Upper lobe of right lung (tissue), 1 donor: ENCODE results near the gene CLDN15. TPM values are rescaled to one million over a fixed set of nuclear protein-coding genes. Genes with fewer than 3 reads are reported as not detected.

Source experiments
- ATAC-seq: fragments of 200-7000 bp; cut with Tn5 transposase; one replicate; pipeline ENCODE4 v1.9.1; 2020; ENCODE audit warnings: mild to moderate bottlenecking, moderate library complexity
- DNase-seq: peaks from one replicate; pipeline ENCODE4 v3.0.0-alpha.2; 2020
- H3K27ac ChIP-seq: fragments of 200-600 bp; one replicate; pipeline ENCODE4 v1.8.0; 2022
- H3K27me3 ChIP-seq: fragments of 200-600 bp; one replicate; pipeline ENCODE4 v1.8.0; 2022; ENCODE audit warnings: mild to moderate bottlenecking
- H3K36me3 ChIP-seq: fragments of 200-600 bp; one replicate; pipeline ENCODE4 v1.8.0; 2022
- H3K4me1 ChIP-seq: fragments of 200-600 bp; one replicate; pipeline ENCODE4 v1.8.0; 2022
- H3K4me3 ChIP-seq: fragments of 200-600 bp; one replicate; pipeline ENCODE4 v1.8.0; 2022; ENCODE audit warnings: mild to moderate bottlenecking
- H3K9me3 ChIP-seq: fragments of 200-600 bp; one replicate; pipeline ENCODE4 v1.8.0; 2022
- intact Hi-C: fragments of 100-400 bp; cut with DNase I; formaldehyde crosslinking; loops from one replicate; pipeline ENCODE4 v1.11.0; 2022
- total RNA-seq: library from RNA; stranded (reverse); fragmentation: NEBNext Ultra II Directional; extraction: Animal tissue kit (Norgen Biotek cat#: 25700); gene quantifications from one replicate; pipeline ENCODE4 v1.2.1, GENCODE V29; 2021
- TF ChIP-seq, protein P1 (sequence below): fragments of 200-600 bp; IDR thresholded peaks from one replicate; pipeline ENCODE4 v1.8.0; 2022; ENCODE audit warnings: antibody characterized with exemption
- donor health status: DM: no; HTN: yes; CAD: no; lungs with severe emphysema.

CLDN15 gene
- total RNA-seq, 1 donor from 2014 or later, result 17.7 TPM

DNA sequence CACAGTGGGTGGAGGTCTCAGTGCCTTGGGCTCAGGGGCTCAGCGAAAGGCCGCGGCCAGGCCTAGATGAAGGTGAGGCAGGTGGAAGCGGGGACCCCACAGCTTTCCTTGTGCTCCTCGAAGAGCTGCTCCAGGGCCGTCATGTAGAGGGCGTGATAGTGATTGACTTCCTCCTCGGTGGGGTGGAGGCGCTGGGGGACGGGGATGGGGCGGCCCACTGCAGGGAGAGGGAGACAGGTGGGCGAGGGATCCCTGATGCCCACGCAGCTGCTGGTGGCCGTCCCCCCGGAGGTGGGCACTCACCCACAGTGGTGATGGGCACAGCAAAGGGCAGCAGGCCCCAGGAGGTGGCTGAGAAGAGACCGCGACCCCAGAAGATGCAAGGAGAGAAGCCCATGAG lies 41.7 kb downstream of the CLDN15 start:
- H3K27me3 ChIP-seq, result peaks cover 22% of the 10 kb centered on the region

DNA sequence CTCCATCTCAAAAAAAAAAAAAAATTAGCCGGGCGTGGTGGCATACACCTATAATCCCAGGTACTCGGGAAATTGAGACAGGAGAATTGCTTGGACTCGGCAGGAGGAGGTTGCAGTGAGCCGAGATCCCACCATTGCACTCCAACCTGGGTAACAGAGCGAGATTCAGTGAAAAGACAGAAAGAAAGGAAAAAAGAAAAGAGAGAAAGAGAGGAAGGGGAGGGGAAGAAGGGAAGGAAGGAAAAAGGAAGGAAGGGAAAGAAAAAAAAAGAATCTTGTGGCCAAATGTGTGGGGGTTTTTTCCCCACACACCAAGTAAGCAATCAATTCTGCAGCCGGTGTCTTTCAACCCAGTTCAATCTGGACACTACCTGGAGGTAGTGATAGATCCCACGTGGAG lies 48.5 kb downstream of the CLDN15 start:
- intact Hi-C loops, result no loop called here
- DNase-seq, result no peak
- ATAC-seq, result no peak
- no peak overlapping the region for H3K4me3 ChIP-seq
- H3K4me1 ChIP-seq, result no peaks in the 10 kb centered on the region
- no peak overlapping the region for H3K27ac ChIP-seq
- H3K9me3 ChIP-seq, result no peaks in the 10 kb centered on the region
- peaks cover 9% of the 10 kb centered on the region for H3K27me3 ChIP-seq
- no peaks in the 10 kb centered on the region for H3K36me3 ChIP-seq
- TF ChIP-seq, protein P1, sequence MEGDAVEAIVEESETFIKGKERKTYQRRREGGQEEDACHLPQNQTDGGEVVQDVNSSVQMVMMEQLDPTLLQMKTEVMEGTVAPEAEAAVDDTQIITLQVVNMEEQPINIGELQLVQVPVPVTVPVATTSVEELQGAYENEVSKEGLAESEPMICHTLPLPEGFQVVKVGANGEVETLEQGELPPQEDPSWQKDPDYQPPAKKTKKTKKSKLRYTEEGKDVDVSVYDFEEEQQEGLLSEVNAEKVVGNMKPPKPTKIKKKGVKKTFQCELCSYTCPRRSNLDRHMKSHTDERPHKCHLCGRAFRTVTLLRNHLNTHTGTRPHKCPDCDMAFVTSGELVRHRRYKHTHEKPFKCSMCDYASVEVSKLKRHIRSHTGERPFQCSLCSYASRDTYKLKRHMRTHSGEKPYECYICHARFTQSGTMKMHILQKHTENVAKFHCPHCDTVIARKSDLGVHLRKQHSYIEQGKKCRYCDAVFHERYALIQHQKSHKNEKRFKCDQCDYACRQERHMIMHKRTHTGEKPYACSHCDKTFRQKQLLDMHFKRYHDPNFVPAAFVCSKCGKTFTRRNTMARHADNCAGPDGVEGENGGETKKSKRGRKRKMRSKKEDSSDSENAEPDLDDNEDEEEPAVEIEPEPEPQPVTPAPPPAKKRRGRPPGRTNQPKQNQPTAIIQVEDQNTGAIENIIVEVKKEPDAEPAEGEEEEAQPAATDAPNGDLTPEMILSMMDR, result no peak

More for the DNA sequence above, 41.7 kb downstream of the CLDN15 start:
- intact Hi-C loops, result no loop called here
- ATAC-seq (no peak), DNase-seq (no peak)
- Histone ChIP-seq H3K4me3 (no peak overlapping the region), H3K9me3 (no peaks in the 10 kb centered on the region), H3K36me3 (no peaks in the 10 kb centered on the region), H3K4me1 (no peaks in the 10 kb centered on the region), H3K27ac (no peak overlapping the region)
- TF ChIP-seq, protein P1, result no peak

DNA sequence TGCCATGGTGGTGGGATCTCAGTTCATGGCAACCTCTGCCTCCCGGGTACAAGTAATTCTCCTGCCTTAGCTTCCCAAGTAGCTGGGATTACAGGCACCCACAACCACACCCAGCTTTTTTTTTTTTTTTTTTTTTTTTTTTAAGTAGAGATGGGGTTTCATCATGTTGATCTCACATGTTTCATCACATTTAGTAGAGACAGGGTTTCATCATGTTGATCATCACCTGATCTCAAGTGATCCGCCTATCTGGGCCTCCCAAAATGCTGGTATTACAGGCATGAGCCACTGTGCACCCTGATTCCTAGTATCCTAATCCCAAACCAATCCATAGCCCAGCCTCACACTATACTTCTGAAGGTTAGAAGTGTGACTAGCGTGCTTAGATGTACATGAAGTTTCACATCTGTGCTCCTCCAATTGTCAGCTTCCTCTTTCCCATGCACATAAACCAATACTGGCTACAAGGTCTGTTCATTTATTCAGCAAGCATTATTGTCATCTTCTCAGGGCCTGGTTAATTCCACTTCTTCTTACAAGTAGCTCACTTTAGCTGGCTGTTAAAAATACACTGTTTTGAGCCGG lies 50.7 kb downstream of the CLDN15 start:
- intact Hi-C loops, result no loop called here
- no peaks in the 10 kb centered on the region for H3K36me3 ChIP-seq

DNA sequence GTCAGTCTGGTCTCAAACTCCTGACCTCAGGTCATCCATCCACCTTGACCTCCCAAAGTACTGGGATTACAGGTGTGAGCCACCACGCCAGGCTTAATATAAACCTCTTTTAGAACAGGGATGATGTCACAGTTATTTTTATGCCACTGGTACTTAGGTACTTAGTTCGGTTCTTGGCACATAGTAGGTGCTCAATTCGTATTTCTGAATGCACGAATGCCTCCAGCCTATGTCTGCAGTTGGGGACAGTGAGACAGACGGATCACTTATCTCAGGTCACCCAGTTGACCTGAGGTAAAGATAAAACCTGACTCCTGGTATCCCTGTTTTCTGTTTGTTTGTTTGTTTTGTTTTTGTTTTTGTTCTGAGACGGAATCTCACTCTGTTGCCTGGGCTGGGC lies 51.4 kb downstream of the CLDN15 start:
- H3K27ac ChIP-seq, result no peak overlapping the region
- DNase-seq, result no peak
- intact Hi-C loops, result no loop called here
- peaks cover 16% of the 10 kb centered on the region for H3K27me3 ChIP-seq
- no peaks in the 10 kb centered on the region for H3K36me3 ChIP-seq
- no peaks in the 10 kb centered on the region for H3K9me3 ChIP-seq
- TF ChIP-seq, protein P1, result no peak
- no peaks in the 10 kb centered on the region for H3K4me1 ChIP-seq
- ATAC-seq, result no peak
- no peak overlapping the region for H3K4me3 ChIP-seq

More for the DNA sequence above, 50.7 kb downstream of the CLDN15 start:
- TF ChIP-seq, protein P1, result no peak
- Histone ChIP-seq H3K27ac (no peak overlapping the region), H3K9me3 (no peaks in the 10 kb centered on the region), H3K27me3 (peaks cover 9% of the 10 kb centered on the region), H3K4me3 (no peak overlapping the region), H3K4me1 (no peaks in the 10 kb centered on the region)
- DNase-seq, result no peak
- no peak for ATAC-seq

DNA sequence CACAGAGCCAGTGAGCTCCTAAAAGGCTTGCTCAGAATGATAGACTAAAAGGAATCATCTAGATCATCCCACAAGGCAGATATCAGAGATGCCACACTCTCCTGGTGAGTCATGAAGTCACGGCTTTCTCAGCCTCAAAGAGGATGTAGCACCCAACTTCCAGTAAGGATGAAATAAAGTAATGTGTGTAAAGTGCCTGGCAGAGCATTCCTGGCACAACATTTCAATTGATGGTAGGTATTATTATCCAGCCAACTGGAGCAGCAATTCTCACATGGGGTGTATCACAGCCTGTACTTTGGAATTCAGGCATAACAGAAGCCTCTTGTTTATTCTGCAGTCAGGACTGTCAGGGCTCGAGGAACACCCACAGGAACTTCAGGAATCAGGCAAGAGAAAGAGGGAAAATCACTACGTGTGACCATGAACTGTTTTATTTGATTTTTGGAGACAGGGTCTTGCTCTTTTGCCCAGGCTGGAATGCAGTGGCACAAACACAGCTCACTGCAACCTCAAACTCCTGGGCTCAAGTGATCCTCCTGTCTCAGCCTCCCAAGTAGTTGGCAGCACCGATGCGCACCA lies 52.3 kb downstream of the CLDN15 start:
- Histone ChIP-seq H3K4me1 (no peaks in the 10 kb centered on the region), H3K4me3 (no peak overlapping the region), H3K36me3 (no peaks in the 10 kb centered on the region), H3K9me3 (no peaks in the 10 kb centered on the region), H3K27me3 (peaks cover 25% of the 10 kb centered on the region), H3K27ac (no peak overlapping the region)
- DNase-seq (no peak), ATAC-seq (no peak)
- intact Hi-C loops, result no loop called here
- TF ChIP-seq, protein P1, result no peak

Other genes starting within 250 kb of the CLDN15 start
- not detected for gene MUC17, start 217.7 kb downstream of the CLDN15 start, total RNA-seq
- 60.9 TPM for gene TRIM56, start 152.3 kb downstream of the CLDN15 start, total RNA-seq
- 13.7 TPM for gene SERPINE1, start 110.7 kb downstream of the CLDN15 start, total RNA-seq
- 24.0 TPM for gene AP1S1, start 83.3 kb downstream of the CLDN15 start, total RNA-seq
- gene VGF, start 72.2 kb downstream of the CLDN15 start, total RNA-seq, result not detected
- not detected for gene NAT16, start 57.5 kb downstream of the CLDN15 start, total RNA-seq
- gene MOGAT3, start 36.8 kb downstream of the CLDN15 start, total RNA-seq, result not detected
- 82.1 TPM for gene PLOD3, start 20.2 kb downstream of the CLDN15 start, total RNA-seq
- 51.9 TPM for gene ZNHIT1, start 19.6 kb downstream of the CLDN15 start, total RNA-seq
- gene FIS1, start 7.3 kb upstream of the CLDN15 start, total RNA-seq, result 147 TPM
- 16.2 TPM for gene IFT22, start 84.0 kb upstream of the CLDN15 start, total RNA-seq
- 0.58 TPM for gene COL26A1, start 125.1 kb upstream of the CLDN15 start, total RNA-seq